ENCODE results near the gene GALNT7. TPM values are rescaled to one million over a fixed set of nuclear protein-coding genes. Genes with fewer than 3 reads are reported as not detected.

The GALNT7 gene
- total RNA-seq, 4 donors from 2014 or later: 6.8 to 24.8 (median 14.2) TPM

GRCh38 chr4:173166491-173166890, 2.1 kb upstream of the GALNT7 start:
- TF ChIP-seq, protein P1, sequence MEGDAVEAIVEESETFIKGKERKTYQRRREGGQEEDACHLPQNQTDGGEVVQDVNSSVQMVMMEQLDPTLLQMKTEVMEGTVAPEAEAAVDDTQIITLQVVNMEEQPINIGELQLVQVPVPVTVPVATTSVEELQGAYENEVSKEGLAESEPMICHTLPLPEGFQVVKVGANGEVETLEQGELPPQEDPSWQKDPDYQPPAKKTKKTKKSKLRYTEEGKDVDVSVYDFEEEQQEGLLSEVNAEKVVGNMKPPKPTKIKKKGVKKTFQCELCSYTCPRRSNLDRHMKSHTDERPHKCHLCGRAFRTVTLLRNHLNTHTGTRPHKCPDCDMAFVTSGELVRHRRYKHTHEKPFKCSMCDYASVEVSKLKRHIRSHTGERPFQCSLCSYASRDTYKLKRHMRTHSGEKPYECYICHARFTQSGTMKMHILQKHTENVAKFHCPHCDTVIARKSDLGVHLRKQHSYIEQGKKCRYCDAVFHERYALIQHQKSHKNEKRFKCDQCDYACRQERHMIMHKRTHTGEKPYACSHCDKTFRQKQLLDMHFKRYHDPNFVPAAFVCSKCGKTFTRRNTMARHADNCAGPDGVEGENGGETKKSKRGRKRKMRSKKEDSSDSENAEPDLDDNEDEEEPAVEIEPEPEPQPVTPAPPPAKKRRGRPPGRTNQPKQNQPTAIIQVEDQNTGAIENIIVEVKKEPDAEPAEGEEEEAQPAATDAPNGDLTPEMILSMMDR (IDR thresholded peaks at IDR 0.05; ENCODE audit: low read depth): no peak

DNA sequence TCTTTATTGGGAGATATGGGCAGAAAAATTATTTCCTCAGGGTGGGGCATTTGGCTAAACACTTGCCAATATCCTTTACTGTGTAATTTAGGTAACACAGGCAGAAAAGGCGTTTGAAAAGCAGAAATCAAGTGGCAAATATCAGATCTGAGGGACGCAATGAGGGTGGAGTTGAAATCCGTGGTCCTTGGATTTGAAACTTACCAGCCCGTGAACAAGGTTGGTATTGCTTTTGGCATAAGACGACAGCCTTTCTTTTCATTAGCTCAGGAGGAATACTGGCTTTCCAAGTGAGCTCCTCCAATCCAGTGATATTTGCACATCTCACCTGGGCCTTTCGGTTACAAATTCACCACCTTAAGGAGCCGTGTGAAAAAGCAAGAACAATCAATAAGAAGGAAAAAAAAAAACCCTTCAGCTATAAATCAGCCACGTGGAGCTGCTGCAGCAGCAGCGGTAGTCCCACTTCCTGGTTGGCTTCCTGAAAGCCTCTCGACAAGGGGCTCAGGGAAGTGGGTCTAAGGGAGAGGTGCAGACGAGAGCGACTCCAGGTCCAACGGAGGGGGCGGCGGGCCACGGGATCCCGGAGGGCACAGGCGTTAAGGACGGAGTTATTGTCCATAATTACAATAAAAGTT, 734 bp upstream of the GALNT7 start:
- TF ChIP-seq, protein P1 (IDR thresholded peaks at IDR 0.05; ENCODE audit: low read depth): no peak

DNA sequence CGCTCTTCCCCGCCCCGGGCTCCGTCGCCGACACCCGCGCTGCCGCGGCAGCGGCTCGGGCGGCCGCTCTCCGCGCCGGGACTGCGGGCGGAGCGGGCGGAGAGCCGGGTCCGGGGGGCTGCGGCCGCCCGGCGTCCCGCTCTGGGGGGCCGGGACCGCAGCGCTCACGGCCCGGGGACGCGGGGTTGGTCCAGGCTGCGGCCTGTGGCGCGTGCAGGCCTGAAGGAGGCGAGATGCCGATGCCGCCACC, 492 bp downstream of the GALNT7 start:
- TF ChIP-seq, protein P1 (IDR thresholded peaks at IDR 0.05; ENCODE audit: low read depth): no peak

- TF ChIP-seq, protein P1 (IDR thresholded peaks at IDR 0.05; ENCODE audit: low read depth): no peak
Observed at GRCh38 chr4:173169428-173170181, 994 bp downstream of the GALNT7 start.

GRCh38 chr4:173170182-173170778, 1.7 kb downstream of the GALNT7 start:
- TF ChIP-seq, protein P1 (IDR thresholded peaks at IDR 0.05; ENCODE audit: low read depth): no peak

- TF ChIP-seq, protein P1 (IDR thresholded peaks at IDR 0.05; ENCODE audit: low read depth): no peak
Observed at GRCh38 chr4:173171098-173171497, 2.5 kb downstream of the GALNT7 start.

DNA sequence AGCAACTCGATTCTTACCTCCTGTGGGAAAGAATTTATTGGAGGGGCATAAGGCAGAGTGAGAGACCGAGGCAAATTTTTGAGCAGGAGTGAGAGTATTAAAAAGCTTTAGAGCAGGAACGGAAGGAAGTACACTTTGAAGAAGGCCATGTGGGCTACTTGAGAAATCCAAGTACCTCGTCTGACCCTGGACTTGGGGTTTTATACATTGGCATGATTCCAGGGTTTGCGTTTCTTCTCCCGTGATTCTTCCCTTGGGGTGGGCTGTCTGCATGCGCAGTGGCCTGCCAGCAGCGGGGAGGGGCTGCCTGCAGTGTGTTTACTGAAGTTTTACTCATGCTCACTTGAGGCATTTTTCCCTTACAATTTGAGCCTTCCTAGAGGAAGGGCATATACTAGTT, 3.4 kb downstream of the GALNT7 start:
- TF ChIP-seq, protein P1 (IDR thresholded peaks at IDR 0.05; ENCODE audit: low read depth): no peak

All from subcutaneous adipose tissue (tissue), 4 donors.